ENCODE results near the gene IGFBP6.

Gene IGFBP6

GRCh38 chr12:53145383-53146260 is 48.2 kb downstream of the IGFBP6 start:
- DNase-seq: no peak
- no peak overlapping the region for H3K4me3 Mint-ChIP-seq

GRCh38 chr12:53147181-53147580 is 49.7 kb downstream of the IGFBP6 start:
- ATAC-seq: no peak
- H3K27ac Mint-ChIP-seq: no peak overlapping the region
- no peaks in the 10 kb centered on the region for H3K27me3 Mint-ChIP-seq

More at GRCh38 chr12:53145383-53146260, 48.2 kb downstream of the IGFBP6 start:
- Mint-ChIP-seq H3K27me3 (no peaks in the 10 kb centered on the region), H3K27ac (no peak overlapping the region), H3K4me1 (no peaks in the 10 kb centered on the region), H3K9me3 (no peaks in the 10 kb centered on the region)
- ATAC-seq: no peak

GRCh38 chr12:53147653-53148052 is 50.2 kb downstream of the IGFBP6 start:
- ATAC-seq (no peak), DNase-seq (no peak)
- Mint-ChIP-seq H3K27ac (no peak overlapping the region), H3K4me3 (no peak overlapping the region), H3K9me3 (no peaks in the 10 kb centered on the region), H3K27me3 (no peaks in the 10 kb centered on the region), H3K4me1 (no peaks in the 10 kb centered on the region)

More at GRCh38 chr12:53147181-53147580, 49.7 kb downstream of the IGFBP6 start:
- no peaks in the 10 kb centered on the region for H3K4me1 Mint-ChIP-seq
- no peak overlapping the region for H3K4me3 Mint-ChIP-seq
- no peak for DNase-seq
- no peaks in the 10 kb centered on the region for H3K9me3 Mint-ChIP-seq

- H3K27me3 Mint-ChIP-seq: no peaks in the 10 kb centered on the region
- ATAC-seq: no peak
- H3K27ac Mint-ChIP-seq: no peak overlapping the region
- DNase-seq: no peak
- H3K4me3 Mint-ChIP-seq: no peak overlapping the region
- H3K4me1 Mint-ChIP-seq: no peaks in the 10 kb centered on the region
- H3K9me3 Mint-ChIP-seq: no peaks in the 10 kb centered on the region
These were observed 53.6 kb downstream of the IGFBP6 start for GRCh38 chr12:53151039-53151438.

All from stimulated activated naive CD8-positive, alpha-beta T cell treated with anti-CD3 and anti-CD28 coated beads, Interleukin-15, amount 100 ng/mL, for 72 hours (primary cell).